ENCODE measurements around the gene C1orf116.

The C1orf116 gene

DNA sequence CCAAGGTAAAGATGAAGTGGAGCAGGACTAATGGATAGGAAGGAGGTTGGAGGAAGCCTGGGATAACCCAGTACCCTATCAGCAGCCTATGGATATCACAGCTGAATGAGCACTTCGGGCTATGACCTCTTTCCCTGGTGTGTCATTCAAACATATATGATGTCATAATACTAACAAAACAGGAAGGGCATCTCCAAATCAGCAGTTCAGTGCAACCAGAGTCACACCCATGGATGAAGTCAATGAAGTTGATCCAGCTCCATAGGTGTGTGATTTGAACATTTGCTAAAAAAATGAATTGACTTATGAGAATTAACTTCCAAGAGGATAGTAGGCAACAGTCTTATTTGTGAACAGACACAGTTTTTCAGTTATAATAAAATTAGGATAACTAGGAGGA, 1.7 kb upstream of the C1orf116 start:
- DNase-seq = no peak

DNA sequence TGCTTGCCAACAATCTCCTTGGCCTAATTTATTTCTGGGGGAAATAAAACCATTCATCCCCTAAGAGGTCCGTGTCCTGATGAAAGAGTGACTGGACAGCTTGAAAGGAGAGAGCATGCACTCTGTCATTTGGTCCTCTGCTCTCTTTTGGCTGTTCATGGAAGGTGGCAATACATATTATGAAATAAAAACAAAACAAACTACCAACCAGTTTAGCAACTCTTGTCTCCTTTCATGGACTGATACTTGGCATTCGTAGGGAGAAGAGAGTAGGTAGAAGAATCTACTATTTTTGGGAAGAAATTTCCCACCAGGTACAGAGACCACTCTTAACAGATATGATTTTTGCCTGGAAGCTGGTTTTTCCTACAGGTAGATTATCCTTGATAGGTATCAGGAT, 746 bp upstream of the C1orf116 start:
- no peak for DNase-seq

- no peak for DNase-seq
Measured at GRCh38 chr1:207031632-207032264, 808 bp downstream of the C1orf116 start.

DNA sequence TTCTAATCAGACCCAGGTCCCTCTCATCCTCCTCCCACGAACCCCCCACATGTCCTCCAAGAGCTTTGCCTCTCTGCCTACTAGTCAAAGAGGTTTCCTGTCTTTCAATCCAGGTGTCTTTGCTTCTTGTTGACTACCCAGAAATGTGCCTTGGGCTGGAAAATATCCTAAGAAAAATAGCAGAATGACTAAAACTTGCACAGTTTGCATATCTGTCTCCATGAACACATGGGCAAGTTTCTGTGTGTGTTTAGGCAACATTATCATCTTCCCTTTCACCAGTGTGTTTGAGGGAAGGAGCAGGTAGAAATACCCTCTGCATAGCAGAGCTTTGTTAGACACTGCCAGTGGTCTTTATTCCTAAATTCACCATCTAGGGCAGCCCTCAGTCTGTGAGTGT, 1.5 kb downstream of the C1orf116 start:
- DNase-seq = no peak

DNA sequence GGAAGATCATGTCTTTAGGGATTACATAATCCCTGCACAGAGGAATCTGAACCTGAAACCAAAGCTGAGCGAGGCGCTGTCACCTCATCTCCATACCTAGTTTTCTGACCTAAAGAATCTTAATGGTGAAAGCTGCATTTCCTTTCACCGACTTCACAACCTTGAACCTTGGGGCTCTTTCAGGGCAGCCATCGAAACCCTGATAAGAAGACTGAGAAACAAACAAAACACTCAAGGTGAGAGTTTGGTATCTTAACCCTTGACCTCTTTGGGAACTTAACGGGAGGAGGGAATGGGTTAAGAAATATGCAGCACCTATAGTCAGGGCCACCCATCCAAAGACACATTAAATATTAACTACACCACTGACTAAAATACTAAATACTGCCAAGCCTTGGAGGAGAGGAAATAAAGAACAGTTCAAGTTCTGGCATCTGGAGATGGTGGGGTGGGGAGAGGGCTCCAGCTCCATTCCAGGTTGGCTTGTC, 2.0 kb downstream of the C1orf116 start:
- DNase-seq = no peak

GRCh38 chr1:207029701-207030521, 2.6 kb downstream of the C1orf116 start:
- DNase-seq = no peak

DNA sequence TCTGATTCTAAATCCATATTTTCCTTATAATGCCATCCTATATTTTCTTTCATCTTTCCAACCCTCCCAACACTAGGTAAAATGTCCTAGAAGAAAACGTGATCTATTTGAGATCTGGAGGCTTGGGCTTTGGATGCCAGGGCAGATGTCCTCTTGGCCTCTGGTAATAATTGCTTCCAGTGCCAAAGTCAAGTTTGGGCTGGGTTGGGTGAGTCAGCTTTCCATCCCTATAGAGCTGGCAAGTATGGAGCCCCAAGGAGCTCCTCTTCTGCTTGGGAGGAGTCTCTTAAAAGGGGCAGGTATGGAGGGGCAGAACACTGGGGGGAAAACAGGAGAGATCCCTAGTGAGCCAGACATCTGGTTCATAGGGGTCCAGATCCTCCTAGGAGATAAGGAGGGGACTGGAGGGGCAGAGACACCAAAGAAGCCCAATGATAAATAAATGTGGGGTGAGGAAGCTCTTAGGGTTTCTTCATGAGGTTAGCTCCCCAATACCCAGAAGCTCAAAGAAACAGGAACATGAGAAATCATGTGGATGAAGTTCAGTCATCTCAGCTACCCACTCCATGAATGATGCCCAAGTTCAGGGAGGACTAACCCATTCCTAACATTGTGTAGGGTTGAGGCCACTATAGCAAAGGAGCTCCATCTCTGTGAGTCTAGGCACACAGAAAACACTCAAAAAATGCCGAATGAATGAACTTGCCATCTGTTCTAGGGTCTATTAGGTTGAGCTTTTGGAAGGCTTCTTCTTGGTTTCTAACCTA, 3.5 kb downstream of the C1orf116 start:
- DNase-seq = no peak

- DNase-seq = no peak
Measured at GRCh38 chr1:207027921-207028320, 4.6 kb downstream of the C1orf116 start.

GRCh38 chr1:207027206-207027777, 5.3 kb downstream of the C1orf116 start:
- DNase-seq = no peak

DNA sequence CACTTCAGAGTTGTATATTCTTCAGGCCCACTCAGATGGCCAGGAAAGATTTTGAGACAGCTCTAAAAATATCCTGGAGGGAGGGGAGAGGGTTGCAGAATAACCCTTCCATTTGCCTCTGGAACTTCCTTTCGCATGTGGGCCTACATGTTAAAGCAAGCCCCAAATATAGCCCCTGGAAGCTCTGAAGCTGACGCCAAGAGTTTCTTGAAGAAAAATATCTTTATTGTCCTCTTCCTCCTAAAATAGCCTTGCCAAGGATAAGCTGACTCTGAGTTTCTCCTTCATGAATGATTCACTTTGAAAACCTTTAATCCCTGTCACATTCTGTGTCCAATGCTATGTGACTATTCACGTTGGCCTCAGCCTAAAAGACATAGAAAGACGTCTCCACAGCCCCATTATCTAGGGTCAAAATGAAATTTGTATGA, 6.4 kb downstream of the C1orf116 start:
- no peak for DNase-seq

DNA sequence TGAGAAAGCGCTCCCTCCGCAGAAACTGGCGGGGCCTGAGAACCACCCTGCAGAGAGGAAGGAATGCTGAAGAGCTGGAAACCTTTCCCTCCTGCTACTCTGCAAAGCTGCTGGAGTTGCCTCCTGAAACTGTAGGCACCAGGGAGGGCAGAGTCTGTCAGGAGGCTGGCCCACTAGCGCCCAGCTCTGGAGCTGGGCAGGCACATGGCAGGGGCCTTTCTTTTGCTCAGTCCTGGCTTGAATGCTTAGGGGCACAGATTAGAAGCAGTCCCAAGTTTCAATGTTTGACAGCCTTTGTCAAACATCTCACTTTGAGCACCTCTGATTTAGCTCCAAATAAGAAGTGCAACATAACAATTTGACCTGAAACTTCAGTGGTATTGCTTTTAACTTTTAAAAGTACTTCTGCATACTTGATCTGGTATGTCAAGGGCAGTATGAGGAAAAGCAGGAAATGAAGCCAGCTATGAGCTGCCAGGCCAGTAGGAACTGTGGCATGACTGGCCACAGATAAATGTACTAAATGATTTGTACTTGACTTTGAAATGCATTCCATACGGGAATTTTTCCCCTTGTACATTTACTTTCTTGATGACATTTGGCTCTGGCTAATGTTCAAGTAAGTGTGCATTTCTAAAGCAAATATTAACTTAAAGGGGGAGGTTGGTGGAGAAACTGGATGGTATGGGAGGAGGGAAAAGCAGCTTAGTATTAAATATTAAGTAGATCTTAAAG, 7.2 kb downstream of the C1orf116 start:
- no peak for DNase-seq

DNA sequence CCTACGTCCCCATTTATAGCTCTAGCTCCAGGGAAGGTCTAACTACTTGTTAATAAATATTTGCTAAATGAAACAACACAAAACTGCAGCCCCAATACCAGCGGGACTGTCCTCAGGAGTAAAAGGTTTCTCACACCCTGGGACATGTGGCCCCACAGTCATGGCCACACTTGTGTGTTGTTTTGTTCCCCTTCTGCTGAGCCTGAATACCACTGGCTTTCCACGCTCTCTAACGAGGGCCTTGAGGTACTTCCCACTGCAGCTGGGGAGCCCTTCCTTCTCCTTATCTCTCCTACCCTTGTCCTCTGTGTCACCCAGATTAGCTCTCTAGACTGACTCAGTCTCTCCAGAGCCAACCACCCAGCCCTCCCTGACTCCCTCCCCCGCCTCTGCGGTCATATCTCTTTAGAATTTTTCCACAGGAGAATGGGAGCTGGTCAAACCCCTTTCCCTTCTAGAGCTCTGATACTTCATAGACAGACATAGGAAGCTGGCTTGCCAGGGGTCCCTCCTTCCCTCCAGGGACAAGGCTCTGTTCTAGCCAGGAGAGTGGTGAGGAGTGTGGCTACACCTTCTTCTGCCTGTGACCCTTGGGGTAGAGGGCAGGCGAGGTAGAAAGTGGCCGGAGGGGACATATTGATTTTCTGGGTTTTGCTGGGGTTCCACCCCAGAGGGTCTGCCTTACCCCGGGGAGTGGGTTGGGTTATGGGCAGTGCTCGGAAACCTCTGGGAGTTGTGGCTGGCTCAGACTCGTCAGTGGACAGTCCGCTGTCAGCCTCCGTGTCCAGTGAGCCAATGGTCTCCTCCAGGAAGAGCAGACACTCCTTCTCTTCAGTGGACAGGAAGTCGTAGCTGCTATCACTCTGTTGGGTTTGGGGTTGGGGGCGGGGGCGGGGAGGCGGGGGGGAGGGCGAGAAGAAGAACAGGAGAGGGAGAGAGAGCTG, 8.1 kb downstream of the C1orf116 start:
- peak; percentile 99 for DNase-seq

- no peak for DNase-seq
Measured at GRCh38 chr1:207022996-207023679, 9.4 kb downstream of the C1orf116 start.

GRCh38 chr1:207021876-207022596, 10.5 kb downstream of the C1orf116 start:
- DNase-seq = no peak

GRCh38 chr1:207021139-207021861, 11.3 kb downstream of the C1orf116 start:
- peak; percentile 92 for DNase-seq

GRCh38 chr1:207020709-207021107, 11.8 kb downstream of the C1orf116 start:
- peak; percentile 81 for DNase-seq

- no peak for DNase-seq
Measured at GRCh38 chr1:207020065-207020708, 12.4 kb downstream of the C1orf116 start.

DNA sequence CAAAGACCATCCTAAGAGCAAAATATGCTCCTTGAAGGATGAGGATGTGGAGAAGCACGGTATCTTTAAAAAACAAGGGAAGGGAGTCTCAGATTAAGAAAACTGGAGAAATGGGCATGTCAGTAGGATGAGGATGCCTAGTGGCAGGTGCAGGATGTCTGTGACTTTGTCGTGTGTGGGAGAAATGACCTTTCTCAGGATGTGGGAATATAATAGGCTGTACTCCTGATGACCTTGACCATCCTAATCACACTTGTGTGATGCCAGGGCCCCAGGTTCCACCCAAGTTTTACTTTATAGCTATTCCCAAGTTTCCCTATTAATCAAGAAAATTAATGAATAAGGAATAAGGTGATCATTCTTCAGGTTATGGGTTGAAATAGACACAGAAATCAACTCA, 12.9 kb downstream of the C1orf116 start:
- DNase-seq = no peak

DNA sequence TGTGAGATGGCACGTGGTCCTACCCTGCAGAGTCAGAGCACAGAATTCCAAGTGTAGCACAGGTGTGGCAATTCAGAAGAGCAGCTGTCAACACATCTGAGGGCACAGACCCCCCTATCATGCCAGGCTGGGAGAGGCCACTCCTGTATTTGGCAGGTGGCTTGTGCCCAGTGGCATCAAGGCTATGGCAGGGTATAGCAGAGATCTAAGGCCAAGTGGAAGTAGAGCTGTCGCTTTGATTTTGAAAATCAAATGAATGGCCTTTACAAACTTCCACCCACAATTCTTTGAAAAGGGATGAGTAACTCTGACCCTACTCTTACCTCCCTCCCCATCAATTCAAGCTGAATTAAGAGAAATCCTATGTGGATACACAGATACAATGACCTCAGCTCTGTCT, 13.4 kb downstream of the C1orf116 start:
- DNase-seq = no peak
